Stimulated activated naive CD8-positive, alpha-beta T cell treated with anti-CD3 and anti-CD28 coated beads, Interleukin-15, amount 100 ng/mL, for 72 hours (primary cell): Measurements from ENCODE around the gene PLA2G4D.

Experiments
- ATAC-seq: fragments of 150-1000 bp; cut with Tn5 transposase; 2 replicates; pipeline ENCODE4 v1.10.0; 2021; ENCODE audit warnings: mild to moderate bottlenecking, moderate library complexity
- DNase-seq, 2 donors: peaks; one replicate each; pipeline ENCODE4 v3.0.0; 2021 to 2022
- H3K27ac Mint-ChIP-seq, 2 donors: one replicate each; pipeline ENCODE4 v1.8.0; 2022; ENCODE audit warnings: mild to moderate bottlenecking in 2 of 2, mixed read lengths in 2 of 2, moderate library complexity in 2 of 2
- H3K27me3 Mint-ChIP-seq: one replicate; pipeline ENCODE4 v1.8.0; 2022; ENCODE audit warnings: mixed read lengths
- H3K4me1 Mint-ChIP-seq: one replicate; pipeline ENCODE4 v1.8.0; 2022; ENCODE audit warnings: mild to moderate bottlenecking, mixed read lengths
- H3K4me3 Mint-ChIP-seq, 2 donors: one replicate each; pipeline ENCODE4 v1.8.0; 2022; ENCODE audit warnings: mild to moderate bottlenecking in 2 of 2, mixed read lengths in 2 of 2, moderate library complexity in 1 of 2
- H3K9me3 Mint-ChIP-seq, 2 donors: one replicate each; pipeline ENCODE4 v1.8.0; 2022; ENCODE audit warnings: mixed read lengths in 2 of 2

Gene PLA2G4D

DNA sequence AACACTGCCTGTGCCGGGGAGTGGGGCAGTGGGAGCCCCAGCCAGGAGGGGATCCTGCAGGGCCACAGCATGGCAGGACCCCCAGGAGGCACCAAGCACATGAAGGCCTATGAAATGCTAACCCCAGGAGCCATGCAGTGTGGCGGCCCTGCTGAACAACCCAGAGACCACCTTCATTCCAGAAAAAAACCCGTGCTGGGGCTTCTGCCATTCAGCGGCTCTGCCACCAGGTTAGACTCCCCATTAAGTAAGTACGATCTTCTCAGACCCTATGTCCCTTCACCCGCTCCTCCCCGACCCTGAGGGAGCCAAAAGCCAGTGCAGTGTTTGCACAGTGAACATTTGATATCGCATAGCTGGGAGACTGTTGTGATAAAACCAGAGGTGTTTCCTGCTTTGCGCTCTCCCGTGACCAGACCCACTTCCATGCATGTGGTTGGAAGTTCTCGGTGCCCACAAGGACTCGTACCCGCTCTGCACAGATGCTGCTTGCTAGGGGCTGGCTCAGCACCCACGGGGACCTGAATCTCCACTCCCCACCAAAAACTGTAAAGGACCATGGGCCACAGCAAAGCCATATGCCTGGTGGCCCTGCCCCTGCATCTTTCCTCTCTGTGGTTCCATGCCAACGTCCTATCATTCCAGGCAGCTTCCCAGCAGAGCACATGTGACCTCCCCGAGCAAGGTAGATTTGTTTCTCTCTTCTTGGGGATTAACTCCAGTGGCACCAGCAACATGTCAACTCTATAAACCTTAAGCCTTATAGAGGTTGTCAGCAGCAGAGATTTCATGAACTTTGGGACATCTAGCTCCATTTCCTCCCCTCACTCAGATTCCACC lies 5.3 kb downstream of the PLA2G4D start:
- H3K27ac Mint-ChIP-seq: no peak overlapping the region
- H3K9me3 Mint-ChIP-seq: no peaks in the 10 kb centered on the region
- H3K4me3 Mint-ChIP-seq: no peak overlapping the region
- no peak for DNase-seq
- H3K27me3 Mint-ChIP-seq: peaks cover 20% of the 10 kb centered on the region
- no peak for ATAC-seq
- peaks cover 11% of the 10 kb centered on the region for H3K4me1 Mint-ChIP-seq

GRCh38 chr15:42087926-42088800 lies 6.2 kb downstream of the PLA2G4D start:
- peaks cover 13% of the 10 kb centered on the region for H3K4me1 Mint-ChIP-seq

GRCh38 chr15:42087460-42087859 lies 6.9 kb downstream of the PLA2G4D start:
- Mint-ChIP-seq H3K27ac (no peak overlapping the region), H3K27me3 (peaks cover 30% of the 10 kb centered on the region), H3K4me3 (no peak overlapping the region), H3K9me3 (no peaks in the 10 kb centered on the region), H3K4me1 (peaks cover 13% of the 10 kb centered on the region)
- ATAC-seq (no peak), DNase-seq (no peak)

More at GRCh38 chr15:42087926-42088800, 6.2 kb downstream of the PLA2G4D start:
- ATAC-seq: no peak
- Mint-ChIP-seq H3K4me3 (no peak overlapping the region), H3K27ac (no peak overlapping the region), H3K27me3 (peaks cover 25% of the 10 kb centered on the region), H3K9me3 (no peaks in the 10 kb centered on the region)
- no peak for DNase-seq

DNA sequence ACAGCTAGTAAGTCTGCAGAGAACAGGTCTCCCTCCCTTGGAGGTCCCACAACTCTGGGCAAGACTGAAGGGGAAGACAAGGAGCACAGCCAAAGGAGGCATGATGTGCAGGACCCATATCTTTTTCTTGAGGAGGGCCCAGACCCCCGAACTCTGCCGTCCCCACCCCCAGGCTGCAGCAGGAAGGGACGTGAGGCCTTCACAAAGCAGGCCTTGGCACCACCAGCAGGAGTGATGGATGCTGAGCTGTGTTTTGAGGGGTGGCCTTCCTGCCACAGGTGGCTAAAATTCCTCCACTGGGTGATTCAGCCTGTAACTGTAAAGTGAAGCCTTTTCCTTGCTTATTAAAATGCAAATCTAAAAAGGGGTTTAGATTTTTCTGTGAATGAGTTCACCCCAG lies 8.6 kb downstream of the PLA2G4D start:
- Mint-ChIP-seq H3K27ac (no peak overlapping the region), H3K4me3 (no peak overlapping the region), H3K9me3 (no peaks in the 10 kb centered on the region), H3K4me1 (peaks cover 13% of the 10 kb centered on the region), H3K27me3 (peaks cover 33% of the 10 kb centered on the region)
- ATAC-seq (no peak), DNase-seq (no peak)

- no peak for DNase-seq
- ATAC-seq: no peak
- Mint-ChIP-seq H3K4me1 (peaks cover 13% of the 10 kb centered on the region), H3K4me3 (no peak overlapping the region), H3K27ac (no peak overlapping the region), H3K27me3 (peaks cover 33% of the 10 kb centered on the region), H3K9me3 (no peaks in the 10 kb centered on the region)
Observed at GRCh38 chr15:42085236-42085605, 9.1 kb downstream of the PLA2G4D start.

- peaks cover 31% of the 10 kb centered on the region for H3K27me3 Mint-ChIP-seq
- peak; percentile 75 for ATAC-seq
- peak overlapping the region in 1 of 2 donors; percentile 46 for H3K4me3 Mint-ChIP-seq
- no peaks in the 10 kb centered on the region for H3K9me3 Mint-ChIP-seq
- peak; percentile 47 to 53 for DNase-seq
- H3K4me1 Mint-ChIP-seq: peaks cover 13% of the 10 kb centered on the region
- no peak overlapping the region for H3K27ac Mint-ChIP-seq
Observed at GRCh38 chr15:42084465-42085235, 9.7 kb downstream of the PLA2G4D start.

DNA sequence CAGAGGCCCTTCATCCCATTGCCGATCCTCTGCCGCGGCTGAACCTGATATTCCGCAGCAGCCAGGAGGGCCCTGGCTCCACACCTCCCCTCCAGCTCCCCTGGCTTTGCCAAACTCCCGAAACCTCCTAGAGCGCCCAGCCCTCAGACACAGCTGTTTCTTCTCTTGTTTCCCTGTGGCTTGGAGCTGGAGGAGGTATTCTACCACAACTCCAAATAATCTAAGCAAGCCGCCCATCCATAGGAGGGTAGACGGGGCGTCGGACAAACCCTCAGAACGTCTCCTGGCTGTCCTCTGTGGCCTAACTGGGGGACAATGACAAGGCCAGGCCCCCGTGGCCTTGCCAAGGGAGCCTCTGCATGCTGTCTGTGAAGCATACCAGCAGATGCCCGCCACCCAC lies 10.4 kb downstream of the PLA2G4D start:
- H3K27me3 Mint-ChIP-seq: peaks cover 24% of the 10 kb centered on the region
- DNase-seq (no peak), ATAC-seq (no peak)
- H3K4me3 Mint-ChIP-seq: peak overlapping the region in 1 of 2 donors; percentile 46
- H3K27ac Mint-ChIP-seq: no peak overlapping the region
- no peaks in the 10 kb centered on the region for H3K9me3 Mint-ChIP-seq
- H3K4me1 Mint-ChIP-seq: peaks cover 13% of the 10 kb centered on the region

DNA sequence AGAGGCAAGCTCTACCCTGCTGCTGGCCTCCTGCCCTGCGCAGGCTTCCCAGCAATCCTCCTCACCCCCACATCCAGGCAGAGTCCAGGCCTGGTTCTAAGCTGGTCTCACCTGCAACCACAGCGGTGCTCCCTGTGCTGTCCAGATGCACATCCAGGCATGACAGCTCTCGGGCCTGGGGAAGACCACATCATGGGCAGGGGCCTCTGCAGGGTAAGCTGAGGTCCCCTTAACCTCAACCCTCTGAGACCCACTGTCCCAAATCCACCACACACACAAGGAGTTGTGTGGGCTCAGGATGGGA lies 10.8 kb downstream of the PLA2G4D start:
- Mint-ChIP-seq H3K4me1 (peaks cover 13% of the 10 kb centered on the region), H3K9me3 (no peaks in the 10 kb centered on the region), H3K27ac (no peak overlapping the region), H3K4me3 (no peak overlapping the region), H3K27me3 (peaks cover 23% of the 10 kb centered on the region)
- no peak for DNase-seq
- ATAC-seq: no peak

DNA sequence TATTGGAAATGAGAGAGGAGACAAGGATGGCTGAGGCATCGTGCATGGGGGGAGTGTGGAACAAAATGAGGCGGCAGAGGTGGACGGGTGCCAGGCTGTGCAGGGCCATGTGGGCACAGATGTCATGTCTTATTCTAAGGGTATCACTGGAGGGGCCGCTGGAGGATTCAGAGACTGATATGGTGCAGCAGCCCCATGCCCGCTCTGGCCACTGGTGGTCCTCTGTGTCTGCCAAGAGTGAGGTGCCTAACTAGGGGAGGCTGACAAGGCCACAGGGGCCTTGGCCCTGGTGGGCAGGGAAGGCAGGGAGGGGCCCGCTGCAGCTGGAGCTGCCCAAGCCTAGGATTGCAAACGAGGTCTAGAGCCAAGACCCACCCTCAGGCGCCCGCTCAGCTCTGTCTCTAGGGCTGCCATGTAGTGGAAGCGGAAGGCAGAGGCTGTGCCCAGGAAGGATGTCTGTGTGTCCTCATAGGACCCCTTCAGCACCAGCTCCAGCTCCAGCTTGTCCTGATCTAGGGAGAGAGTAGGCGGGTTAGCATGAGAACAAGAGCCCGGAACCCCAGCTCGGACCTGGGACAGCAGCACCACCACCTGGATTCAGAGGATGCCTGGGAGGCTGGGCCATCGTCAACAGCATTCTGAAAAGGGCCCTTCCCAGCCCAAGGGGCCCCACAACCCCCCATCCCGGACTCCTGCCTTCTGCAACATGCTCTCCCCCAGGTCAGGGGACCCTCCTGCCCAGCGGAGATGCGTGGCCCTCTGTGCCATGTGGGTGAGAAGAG lies 11.3 kb downstream of the PLA2G4D start:
- Mint-ChIP-seq H3K9me3 (no peaks in the 10 kb centered on the region), H3K27ac (no peak overlapping the region), H3K27me3 (peaks cover 21% of the 10 kb centered on the region), H3K4me3 (no peak overlapping the region), H3K4me1 (peaks cover 13% of the 10 kb centered on the region)
- ATAC-seq (no peak), DNase-seq (no peak)

- H3K27ac Mint-ChIP-seq: no peak overlapping the region
- peaks cover 13% of the 10 kb centered on the region for H3K4me1 Mint-ChIP-seq
- no peak for ATAC-seq
Observed at GRCh38 chr15:42082141-42082540, 12.2 kb downstream of the PLA2G4D start.

DNA sequence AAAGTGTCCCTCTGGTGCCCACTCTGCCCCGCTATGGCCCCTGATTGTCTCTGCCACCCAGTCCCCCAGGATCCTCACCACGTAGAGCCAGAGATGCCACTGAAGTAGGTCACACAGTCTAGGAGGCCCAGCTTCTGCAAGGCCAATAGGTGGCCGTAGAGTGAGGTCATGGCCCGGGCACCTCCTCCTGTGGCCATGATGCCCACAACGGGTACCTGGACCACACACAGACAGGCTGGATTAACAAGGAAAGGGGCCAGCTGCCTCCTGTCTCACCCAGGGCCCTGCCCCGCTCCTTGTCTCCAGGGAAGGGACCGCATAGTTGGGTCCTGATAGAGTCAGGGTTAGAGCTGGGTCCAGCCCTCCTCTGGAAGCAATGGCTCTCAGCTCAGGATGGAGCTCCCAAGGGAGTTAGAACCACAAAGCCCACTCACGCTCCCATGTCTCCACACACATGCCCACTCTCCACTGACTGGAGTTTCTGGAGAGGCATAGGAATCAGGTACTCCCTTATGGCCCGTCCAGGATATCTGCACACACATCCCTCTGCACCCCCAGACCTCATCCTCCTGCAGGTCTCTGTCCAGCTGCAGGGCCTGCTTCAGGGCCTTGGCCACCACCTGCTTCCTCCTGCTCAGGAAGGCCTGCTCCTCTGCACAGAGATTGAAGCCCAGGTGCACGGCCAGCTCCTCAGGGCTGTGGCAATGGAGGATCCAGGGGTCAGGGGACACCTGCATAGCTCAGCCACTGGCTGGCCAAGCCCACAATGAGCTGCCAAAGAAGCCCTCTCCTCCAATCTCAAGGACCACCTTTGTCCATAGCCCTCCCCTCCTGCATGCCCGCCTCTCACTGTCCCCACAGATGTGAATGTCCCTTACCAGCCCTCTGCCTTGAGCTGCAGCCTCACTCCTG lies 13.2 kb downstream of the PLA2G4D start:
- no peak for ATAC-seq
- Mint-ChIP-seq H3K27ac (no peak overlapping the region), H3K4me3 (no peak overlapping the region), H3K27me3 (peaks cover 17% of the 10 kb centered on the region), H3K4me1 (peaks cover 13% of the 10 kb centered on the region), H3K9me3 (no peaks in the 10 kb centered on the region)
- DNase-seq: no peak

More at GRCh38 chr15:42082141-42082540, 12.2 kb downstream of the PLA2G4D start:
- Mint-ChIP-seq H3K27me3 (peaks cover 17% of the 10 kb centered on the region), H3K9me3 (no peaks in the 10 kb centered on the region), H3K4me3 (no peak overlapping the region)
- no peak for DNase-seq

DNA sequence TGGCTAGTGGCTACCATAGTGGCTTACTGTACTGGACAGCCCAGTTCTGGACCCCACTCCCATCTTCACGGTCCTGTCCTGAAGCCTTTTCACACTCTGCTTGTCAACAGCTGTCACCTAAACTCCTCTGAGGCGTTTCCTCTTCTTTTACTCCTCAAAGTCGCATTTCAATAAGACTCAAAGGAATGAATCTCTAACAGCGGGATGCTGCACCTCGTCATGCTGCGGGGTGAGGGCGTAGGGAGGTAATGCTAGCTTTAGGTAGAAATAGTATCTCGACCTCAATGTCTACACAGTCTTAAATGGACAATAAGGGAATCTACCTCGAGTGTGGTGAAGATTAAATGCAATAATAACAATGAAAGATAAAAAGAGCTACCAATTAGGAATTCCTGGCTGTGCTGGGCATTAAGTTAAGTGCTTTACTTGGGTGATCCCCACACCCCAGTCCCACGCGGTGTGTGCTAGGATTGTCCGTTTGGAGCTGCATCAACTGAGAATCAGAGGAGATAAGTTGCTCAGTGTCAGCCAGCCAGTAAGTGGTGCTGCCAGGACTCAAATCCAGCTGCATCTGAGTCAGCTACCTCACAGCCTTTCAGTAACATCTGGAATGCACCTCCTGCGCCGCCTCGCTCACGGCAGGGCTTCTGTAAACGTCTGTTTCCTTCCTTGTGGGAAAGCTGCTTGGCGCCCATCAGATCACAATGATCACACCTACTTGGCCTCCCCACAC lies 14.0 kb downstream of the PLA2G4D start:
- peaks cover 17% of the 10 kb centered on the region for H3K27me3 Mint-ChIP-seq
- no peak for DNase-seq
- H3K9me3 Mint-ChIP-seq: no peaks in the 10 kb centered on the region
- H3K4me3 Mint-ChIP-seq: no peak overlapping the region
- H3K4me1 Mint-ChIP-seq: peaks cover 13% of the 10 kb centered on the region
- no peak overlapping the region for H3K27ac Mint-ChIP-seq
- no peak for ATAC-seq

DNA sequence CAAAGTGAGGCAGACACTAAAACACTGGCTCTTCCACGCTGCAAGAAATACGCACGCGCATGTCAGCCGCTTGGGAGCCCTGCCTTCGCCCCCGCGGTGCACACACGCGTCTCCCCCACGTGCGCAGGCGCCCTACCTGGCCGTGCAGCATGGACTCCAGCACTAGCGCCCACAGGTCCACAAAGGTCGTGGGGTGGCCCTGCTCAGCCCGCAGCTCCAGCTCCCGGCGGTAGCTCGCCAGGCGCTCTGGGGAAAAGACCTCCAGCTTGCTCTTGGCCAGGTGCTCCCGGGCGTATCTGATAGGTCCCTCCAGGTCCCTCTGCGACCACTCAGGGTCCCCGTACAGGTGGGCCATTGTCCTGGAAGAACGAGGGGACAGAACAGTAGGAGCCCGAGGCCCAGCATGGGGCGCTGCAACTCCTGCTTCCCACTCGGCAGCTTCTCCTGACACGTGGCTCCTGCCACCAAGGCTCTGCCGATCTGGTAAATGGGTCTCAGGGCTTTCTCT lies 14.9 kb downstream of the PLA2G4D start:
- Mint-ChIP-seq H3K9me3 (no peaks in the 10 kb centered on the region), H3K27me3 (peaks cover 17% of the 10 kb centered on the region), H3K4me1 (peaks cover 6% of the 10 kb centered on the region), H3K27ac (no peak overlapping the region), H3K4me3 (no peak overlapping the region)
- ATAC-seq: no peak
- DNase-seq: no peak
